Tongue (tissue), 2 donors: ENCODE data around the gene CAPN15. TPM values are rescaled to one million over a fixed set of nuclear protein-coding genes. Genes with fewer than 3 reads are reported as not detected.

ENCODE experiments used
- DNase-seq: peaks from one replicate; pipeline ENCODE4 v3.0.0-alpha.2; 2015
- total RNA-seq: library from RNA; depleted of rRNA; stranded (reverse); fragments of >200 nt; gene quantifications from one replicate; pipeline ENCODE4 v1.2.3, GENCODE V29; 2014

Gene CAPN15
- total RNA-seq, 1 donor from 2014 or later: 23.7 TPM

DNA sequence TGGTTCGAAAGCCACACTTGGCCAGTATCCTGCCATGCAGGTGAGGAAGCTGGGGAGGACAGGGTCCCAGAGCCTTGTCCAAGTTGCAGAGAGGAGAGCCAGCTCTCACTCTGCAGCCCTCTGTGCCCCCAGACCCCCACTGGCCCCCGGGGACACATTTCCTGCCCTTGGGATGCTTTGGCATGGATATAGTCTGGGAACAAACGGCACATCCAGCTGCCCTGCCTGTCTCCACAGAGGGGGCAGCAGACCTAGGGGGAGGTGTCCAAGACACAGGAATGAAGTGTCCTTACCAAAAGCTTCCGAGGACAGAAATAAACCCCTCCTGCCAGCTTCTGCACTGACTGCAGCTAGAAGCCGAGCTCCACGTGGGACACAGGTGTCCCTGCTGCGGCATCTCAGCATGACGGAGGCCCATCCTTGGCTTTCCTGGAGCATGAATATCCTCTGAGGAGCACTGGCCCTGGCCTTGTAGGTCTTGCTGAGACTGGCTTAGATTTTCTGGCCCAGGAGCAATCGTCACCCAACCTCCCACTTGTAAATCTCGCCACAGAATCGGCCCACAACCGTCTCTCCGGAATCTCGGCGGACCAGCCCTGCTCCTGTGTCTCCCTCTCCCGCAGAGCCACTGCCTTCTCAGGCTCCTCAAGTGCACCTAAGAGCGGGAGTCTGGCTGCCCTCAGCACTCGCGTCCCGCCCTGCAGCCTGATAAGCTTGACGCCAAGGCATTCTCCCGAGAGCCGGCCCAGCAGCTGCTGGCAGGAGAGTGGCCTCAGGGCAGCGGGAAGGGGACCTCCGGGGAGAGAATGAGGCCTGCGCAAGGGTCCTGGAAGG is 1.1 kb upstream of the CAPN15 start:
- peak; percentile 77 for DNase-seq

DNA sequence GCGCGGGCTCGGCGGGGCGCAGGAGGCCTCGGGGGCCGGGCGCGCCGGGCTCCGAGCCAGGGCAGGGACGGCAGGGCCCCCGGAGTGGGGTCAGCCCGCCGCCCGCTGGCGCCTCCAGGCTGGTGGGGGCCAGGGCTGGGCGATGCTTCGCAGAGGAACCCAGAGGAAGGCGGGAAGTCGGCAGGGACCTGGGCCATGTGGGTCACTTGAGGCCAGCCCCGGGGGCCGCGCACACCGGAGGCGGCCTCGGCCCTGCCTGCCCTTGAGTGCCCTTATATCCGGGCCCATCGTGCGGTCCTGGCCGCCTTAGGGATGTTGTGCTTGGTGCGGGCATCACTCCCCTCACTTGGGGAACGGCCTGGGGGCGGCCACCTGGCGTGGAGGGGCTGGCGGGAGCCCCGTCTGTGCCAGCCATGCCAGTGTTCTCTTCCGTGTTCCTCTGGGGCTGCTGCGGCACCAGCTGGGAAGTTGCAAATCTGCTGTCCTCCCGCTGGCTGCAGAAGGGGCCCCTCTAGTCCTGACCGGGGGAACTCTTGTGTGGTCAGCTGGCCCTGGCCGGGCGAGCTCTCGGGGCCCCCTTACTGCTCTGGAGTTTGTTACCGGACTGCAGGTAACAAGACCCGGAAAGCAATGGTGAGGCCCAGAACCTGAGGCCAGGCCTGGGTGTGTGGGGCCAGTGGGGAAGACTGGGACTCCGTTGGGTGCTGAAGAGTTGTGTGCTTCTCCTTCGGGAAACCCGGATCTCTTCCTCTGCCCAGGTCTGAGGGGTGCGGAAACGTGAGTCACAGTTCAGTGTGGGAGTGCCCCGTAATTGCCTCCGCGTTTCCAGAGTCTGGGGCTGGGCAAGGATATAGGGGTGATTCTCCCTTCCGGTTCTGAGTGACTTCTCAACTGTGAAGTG is 849 bp downstream of the CAPN15 start:
- no peak for DNase-seq

DNA sequence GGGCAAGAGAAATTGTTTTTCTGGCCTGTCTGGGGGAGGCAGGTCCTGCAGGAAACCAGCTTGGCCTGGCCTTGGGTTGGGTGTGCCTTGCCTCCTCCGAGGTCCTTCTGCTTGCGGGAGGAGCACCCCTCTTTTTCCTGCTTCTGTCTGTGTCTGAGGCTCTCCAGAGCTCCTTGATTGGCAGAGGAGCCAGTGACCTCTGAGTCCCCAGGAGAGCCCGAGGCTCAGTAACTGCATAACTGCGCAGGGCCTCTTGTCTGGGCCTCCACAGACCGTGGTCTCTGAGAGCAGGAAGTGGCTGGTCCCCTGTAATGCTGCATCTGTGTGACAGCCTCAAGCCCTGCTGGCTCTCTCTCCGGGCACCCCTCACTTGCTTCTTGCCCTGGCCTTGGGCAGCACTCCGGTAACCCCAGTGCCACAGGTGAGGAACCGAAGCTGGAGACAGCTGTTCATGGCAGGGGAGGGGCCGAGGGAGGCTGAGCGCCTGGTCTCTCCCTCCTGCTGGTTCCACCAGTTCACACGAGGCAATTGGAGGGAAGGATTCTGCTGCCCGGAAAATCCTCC is 1.6 kb downstream of the CAPN15 start:
- no peak for DNase-seq

DNA sequence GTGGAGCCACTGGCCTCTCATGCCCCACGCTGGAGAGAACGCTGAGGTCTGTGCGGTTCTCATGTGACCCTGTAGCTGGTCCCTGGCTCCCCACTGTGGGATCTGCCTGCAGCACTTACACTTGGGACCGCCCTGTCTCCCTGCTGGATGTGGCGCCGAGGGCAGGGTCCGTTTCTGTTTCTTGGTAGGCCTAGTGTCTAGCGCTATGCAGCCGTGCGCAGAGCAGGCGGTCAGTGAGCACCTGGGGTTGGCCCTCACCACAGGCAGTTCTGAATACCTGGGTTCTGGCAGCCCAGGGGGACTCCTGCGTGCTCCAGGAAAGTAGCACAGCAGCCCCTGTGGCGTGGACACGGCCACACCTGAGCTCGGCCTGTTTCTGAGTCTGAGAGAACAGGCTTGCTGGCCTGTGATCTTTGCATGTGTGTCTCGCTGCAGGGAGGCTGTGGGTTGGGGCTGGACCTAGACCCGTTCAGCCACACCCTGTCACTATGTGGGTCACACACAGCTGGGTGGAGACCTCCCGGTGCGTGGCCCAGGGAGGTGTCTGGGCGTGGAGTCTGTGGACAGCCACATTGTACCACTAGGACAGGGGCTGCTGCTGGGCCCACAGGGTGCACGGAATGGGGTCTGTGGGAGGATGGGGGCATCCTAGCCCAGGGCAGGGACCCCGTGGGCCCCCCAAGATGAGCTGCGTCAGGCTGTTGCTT is 2.8 kb downstream of the CAPN15 start:
- DNase-seq: no peak

DNA sequence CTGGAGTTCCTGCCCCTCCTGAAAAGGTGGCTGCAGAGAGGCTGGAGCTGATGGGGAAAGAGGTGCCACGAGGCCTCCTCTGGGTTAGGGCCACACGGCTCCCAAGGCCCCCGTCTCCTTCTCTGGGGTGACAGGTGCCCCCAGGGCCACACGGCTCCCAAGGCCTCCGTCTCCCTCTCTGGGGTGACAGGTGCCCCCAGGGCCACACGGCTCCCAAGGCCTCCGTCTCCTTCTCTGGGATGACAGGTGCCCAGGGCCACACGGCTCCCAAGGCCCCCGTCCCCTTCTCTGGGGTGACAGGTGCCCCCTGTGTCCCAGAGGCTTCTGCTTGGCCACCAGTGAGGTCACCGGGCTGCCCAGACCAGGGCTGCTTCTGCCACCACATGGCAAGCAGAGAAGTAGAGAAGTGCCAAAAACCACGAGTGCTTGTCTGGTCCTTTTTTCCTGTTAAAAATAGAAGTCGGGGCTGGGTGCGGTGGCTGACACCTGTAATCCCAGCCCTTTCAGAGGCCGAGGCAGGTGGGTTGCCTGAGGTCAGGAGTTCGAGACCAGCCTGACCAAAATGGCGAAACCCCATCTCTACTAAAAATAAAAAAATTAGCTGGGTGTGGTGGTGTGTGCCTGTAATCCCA is 4.1 kb downstream of the CAPN15 start:
- DNase-seq: no peak

DNA sequence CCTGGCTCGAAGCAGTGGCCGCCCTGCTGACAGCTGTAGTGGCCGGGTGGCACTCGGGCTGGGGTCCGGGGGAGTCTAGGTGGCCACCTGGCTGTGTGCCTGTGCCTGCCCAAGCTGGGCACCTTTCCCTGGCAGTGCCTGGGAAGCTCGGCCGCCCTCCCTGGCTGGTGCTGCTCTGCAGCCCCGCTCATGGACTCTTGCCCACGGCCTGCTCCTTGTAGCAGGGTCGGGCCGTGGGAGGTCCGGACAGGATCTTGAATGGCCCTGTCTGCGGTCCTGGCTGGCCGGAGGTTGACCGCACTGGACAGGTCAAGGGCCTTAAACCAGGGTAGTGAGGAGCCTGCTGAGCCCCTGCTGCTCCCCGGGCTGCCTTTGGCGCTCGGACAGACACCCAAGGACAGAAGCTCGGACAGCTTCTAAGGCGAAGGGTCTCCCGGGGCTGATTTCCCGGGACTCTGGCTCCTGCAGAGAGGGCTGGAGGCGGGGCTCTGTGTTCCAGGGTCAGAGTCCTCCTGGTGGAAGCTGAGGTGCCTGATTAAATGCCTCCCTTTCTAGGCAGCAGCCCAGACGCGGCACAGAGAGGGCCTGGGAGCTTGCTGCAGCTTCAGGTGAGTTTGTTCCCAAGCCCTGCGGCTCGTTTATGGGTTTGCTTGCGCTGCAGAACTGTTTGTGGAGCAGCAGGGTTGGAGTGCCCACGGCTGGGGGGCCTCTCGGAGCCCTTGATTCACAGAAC is 6.0 kb downstream of the CAPN15 start:
- no peak for DNase-seq

DNA sequence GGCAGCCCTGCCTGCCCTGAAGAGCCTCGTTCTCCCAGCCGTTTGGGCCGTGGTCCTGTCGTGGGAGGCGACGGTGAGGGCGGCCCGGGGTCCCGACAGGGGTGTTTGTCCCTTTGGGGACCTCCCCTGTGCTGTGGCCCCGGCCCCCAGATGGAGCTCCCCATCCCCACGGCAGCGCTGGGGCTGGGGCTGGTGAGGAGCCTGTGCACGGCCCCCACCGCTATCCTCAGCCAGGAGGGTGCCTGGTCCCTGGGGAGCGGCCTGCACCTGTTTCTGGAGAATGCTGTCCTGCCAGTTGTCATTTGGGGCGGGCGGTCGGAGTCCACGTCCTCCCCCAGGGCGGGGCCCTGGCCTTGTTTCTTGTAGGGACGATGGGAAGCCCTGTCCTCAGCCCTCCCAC is 6.6 kb downstream of the CAPN15 start:
- DNase-seq: peak; percentile 81

DNA sequence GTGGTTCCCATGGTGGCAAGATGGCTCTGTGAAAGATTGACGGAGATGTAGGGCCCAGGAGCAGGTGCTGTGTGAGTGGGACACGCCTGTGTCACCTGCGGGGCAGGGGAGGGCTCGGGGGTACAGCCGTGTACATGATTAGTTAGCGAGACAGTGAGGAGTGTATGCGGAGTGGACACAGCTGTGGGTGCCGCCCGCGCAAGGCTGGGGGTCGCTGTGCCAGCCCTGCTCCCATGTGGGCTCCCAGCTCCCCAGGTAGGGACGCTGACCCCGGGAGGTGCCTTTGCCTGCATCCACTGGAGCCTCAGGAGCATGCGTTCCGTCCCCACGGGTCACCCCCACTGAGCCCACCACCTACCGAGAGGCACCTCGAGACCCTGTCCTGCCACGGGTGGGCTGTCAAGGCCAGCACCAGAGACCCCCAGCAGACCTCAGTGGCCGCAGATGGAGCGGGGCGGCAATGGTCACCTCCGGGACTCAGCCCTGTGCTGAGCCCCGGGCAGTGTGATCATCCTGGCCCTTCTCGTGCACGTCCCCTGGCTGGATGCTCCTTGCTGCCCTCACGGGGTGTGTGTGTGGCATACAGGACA is 7.4 kb downstream of the CAPN15 start:
- no peak for DNase-seq

DNA sequence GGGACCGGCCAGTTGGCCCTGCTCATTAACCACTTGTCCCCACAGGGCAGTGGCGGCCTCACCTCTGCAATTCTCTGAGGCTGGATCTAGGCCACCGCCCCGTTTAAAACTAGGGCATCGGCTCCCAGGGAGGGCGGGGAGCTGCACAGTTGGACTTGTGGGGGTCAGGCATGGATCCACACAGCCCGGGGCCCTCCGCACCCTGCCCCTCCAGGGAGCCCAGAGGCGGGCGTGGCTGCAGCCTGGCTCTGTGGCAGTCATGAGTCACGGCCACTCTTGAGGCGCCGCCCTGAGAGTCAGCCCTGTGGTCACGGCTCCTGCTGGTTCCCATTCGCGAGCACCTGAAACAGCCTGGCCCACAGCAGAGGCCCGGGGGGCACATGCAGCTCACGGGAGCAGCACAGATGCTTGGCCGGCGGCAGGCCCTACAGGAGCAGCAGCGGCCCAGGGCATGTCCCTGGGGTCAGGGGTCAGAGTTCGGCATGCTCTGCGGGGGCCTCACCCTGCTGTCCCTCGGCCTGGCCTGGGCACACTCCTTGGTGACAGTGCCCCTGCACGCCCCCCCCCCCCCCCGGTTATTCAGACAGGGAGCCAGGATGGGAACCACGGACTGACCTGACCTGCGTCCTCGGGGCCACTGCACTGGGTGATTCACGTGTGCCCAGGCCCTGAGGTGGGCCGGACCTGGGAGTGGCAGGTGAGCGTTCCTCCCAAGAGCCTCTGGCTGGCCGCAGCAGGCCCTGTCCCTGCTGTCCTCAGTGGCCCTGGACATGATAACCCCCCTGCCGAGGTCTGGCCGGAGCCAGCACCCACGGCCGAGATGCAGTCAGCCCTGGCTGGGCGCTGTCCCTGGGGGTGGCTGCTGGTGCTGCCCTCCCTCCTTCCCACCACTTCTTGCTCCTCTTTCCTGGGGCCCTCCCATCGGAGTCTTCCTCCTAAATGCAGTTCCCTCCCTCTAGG is 8.2 kb downstream of the CAPN15 start:
- peak; percentile 67 for DNase-seq

DNA sequence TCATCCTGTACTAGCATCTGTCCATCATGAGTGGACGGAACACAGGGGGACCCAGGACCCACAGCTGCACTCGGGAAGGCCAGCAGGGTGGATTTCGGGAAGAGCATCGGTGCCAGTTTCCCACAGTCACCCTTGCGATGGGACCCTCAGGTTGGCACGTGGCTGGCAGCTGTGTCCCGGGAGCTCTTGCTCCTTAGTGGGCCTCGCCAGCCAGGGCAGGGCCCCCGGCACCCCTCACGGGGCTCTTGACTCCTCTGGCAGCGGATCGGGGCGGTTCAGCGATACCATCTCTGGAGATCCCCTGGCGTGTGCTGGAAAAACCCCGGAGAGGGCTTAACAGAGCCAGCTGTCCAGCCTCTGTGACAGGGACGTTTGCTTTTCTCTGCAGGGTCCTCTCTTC is 9.2 kb downstream of the CAPN15 start:
- no peak for DNase-seq

DNA sequence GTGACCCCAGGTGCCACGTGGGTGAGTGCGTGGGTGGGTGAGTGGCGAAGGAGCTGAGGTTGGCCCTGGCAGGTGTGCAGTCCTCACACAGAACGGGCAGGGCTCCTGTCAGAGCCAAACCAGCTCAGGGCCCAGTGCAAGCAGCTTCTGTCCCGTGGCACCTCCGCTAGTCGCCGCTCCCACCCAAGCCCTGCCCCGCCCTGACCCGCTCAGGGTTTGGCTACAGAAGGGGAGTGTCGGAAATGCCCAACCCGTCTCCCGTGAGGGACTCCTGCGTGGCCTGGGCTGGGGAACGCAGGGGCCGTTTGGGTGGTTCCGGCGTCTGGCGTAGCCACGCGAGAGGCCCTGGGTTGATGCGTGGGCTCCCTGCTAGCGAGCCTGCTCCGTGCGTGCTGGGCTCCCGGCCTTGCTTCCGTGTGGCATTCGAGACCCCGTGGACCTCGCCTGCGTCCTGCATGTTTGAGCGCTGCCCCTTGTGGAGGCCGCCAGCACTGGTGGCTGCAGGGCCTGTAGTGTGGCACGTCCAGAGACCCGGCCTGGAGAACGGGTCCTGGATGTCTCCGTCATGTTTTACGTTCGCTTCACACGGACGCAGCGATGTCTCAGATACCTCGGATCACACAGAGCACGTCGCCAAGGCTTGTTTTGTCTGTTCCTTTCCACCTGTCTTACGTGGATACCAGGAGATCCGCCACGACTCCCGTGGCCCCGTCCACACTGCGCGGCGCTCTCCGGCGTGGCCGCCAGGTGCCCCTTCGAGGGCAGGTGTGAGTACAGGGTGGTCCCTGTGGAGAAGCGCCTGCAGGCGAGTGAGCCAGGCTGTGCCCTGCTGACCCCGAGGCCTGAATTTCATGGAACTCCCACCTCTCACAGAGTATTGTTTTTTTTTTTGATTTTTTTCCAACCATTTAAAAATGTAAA is 10.2 kb downstream of the CAPN15 start:
- no peak for DNase-seq

DNA sequence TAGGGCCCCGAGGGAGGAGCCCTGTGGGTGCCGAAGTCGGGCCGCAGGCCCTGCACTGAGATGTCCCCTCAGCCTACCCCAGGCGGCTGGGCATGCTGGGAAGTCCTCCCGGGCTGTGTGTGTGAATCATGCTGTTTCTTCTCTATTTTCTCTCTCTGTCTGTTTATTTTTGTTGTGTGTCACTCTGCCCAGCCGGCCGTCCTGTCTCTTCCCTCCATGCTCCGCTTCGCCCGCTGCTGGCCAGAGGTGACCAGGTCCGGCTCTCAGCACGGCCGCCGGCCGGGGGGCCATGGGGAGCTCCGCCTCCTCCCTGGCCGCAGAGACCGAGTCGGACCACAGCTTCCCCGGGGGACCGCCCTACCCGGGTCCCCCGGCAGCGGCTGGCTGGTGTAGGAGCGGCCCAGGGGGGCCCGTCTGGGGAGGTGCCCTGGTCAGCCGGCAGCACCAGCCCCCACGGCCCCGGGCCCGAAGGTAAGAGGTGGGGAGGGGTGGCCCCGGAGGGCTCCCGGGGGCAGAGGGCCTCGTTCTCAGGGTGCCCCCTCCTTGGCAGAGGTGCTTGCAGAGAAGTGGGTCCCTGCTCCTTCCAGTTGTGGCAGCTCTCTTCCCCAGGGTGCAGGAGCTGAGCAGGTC is 12.5 kb downstream of the CAPN15 start:
- DNase-seq: no peak

DNA sequence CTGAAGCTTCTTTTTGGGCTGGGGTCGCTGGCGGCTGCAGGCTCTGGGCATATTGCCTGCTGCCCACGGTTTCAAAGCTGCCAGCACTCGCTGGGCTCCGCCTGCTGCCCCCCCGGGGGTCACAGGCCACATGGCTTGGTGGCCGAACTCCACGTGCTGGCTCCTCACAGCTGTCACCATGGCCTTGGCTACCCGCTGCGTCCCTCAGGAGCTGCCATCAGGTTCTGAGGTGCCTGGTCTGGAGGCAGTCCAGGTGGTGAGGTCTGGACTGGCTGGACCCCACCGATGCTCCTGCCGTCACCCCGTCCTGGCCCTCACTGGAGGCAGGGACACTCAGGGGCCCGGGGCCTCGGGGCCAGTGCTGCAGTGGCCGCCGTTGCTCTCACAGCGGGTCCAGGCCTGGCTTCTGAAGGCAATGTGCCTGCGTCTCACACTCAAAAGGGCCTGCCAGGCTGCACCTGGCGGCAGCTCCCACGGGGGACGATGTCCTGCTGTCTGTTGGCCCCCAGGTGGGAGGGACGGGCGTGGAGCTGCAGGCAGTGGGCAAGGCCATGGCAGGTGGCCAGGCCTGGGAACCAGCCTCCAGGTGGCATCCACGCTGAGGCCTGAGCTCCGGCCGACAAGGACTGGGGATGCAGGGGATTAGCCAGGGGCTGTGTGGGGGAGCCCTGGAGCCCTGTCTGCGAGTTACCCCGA is 13.3 kb downstream of the CAPN15 start:
- no peak for DNase-seq

DNA sequence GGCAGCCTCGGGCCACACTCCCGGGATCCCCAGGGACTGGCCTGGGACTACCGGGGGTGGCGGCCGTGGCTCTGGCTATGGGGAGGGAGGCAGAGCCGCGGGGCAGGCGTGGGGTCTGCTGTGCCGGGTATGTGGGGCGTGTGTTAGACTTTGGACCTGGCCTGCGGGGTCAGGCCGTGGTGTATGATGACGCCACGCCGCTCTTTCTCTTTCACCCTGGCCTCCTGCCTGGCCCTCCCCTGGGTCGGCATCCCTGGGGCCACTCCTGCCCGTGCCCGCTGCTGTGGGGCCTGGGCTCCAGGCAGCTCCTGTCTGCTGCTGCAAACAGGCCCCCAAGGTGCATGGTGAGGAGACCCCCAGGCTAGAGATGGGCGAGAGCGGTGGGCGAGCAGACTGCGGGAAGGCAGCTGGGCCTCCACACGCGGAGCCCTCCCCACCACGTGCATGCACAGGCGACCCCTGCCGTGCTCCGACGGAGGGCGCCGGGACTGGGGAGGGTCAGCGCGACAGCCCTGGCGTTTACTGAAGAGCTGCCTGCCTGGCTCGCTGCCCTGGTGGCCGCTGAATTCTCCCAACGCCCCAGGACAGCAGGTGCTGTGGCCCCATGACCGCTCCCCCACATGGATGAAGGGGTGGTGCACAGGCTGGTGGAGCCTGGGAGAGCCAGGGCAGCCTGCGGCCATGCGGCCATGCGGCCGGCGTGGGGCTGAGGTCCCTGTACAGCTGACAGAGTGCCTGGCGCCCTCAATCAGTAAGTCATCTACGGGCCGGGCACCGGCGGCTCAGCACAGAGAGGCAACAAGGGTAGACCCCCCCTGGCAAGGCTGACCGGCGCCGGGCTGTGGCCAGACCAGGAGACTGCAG is 16.0 kb downstream of the CAPN15 start:
- DNase-seq: no peak

DNA sequence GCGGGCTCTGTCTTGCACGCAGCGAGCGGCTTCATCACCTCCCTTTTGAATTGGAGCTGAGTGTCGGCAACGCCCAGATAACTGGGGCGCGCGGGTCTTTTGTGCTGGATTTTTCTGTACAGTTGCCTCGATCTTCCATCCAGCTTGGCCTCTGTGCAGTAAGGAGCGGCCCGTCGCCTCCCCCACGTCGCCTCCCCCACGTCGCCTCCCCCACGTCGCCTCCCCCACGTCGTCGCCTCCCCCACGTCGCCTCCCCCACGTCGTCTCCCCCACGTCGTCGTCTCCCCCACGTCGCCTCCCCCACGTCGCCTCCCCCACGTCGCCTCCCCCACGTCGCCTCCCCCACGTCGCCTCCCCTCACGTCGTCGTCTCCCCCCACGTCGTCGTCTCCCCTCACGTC is 17.0 kb downstream of the CAPN15 start:
- DNase-seq: no peak
